ENCODE results near the gene DNAH14. TPM values are rescaled to one million over a fixed set of nuclear protein-coding genes. Genes with fewer than 3 reads are reported as not detected.

The DNAH14 gene
- total RNA-seq, 2 donors from 2014 or later, result 2.6 to 5.6 TPM

DNA sequence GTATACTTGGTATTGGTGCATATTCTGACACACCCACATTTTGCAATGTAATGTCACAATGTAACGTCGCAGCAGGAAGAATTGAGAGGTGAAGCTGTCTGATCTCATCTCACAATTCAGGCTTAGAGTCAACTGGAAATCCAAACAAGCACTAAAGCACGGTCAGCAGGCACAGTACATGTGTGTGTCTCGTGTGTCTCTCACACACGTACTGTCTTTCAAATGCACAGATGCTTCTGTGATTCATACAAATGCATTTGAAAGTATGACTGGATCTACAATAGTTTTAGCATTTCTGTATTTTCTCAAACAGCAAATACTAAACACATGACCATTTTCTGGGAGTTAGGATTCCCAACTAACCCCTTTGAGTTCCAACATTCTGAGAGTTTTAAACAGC lies 471.5 kb downstream of the DNAH14 start:
- Mint-ChIP-seq H3K9me3 (no peaks in the 10 kb centered on the region), H3K27me3 (ENCODE audit: low read depth) (no peaks in the 10 kb centered on the region), H3K27ac (no peak overlapping the region), H3K4me3 (no peak overlapping the region), H3K4me1 (ENCODE audit: low read depth) (peaks cover 5% of the 10 kb centered on the region), H3K36me3 (ENCODE audit: insufficient read depth in 2 of 2) (peaks cover 6 to 38% of the 10 kb centered on the region in 2 donors)
- DNase-seq (no peak), ATAC-seq (replicated peaks in 1 of 2) (no peak)

DNA sequence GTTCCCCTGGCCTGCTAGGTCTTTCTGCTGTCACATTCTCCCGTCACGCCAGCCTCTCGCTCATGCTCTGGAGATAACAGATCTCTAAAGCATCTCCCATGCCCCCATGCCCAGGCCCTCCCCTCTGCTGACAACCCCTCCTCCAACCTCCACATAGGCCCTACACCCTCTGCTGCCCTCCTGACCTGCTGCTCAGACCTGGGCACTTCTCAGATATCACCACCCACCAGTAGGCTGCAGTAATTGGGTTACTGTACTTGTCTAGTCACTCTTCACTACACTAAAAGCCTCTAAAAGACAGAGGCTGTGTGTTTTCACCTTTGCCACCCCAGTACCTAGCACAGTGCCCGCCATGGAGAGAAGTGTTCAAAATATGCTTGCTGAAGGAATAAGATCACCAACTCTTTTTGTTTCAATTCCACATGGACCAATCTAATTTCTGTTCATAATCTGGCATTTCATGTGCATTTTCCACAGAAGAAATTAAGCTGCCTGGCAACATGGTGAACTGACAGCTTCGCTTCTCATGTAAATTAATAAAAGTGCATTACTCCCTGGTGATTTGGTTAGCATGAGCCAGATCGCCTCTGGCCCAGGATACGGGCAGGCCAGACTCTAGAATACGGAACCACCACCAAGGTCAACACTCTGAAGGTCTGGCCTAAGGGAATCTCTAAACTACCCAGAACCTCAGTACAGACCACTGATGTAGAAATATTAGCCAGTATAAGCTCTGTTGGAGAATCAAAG lies 477.7 kb downstream of the DNAH14 start:
- Mint-ChIP-seq H3K36me3 (ENCODE audit: insufficient read depth in 2 of 2) (peaks cover 6 to 53% of the 10 kb centered on the region in 2 donors), H3K4me3 (no peak overlapping the region), H3K9me3 (no peaks in the 10 kb centered on the region), H3K27me3 (ENCODE audit: low read depth) (no peaks in the 10 kb centered on the region), H3K27ac (no peak overlapping the region), H3K4me1 (ENCODE audit: low read depth) (no peaks in the 10 kb centered on the region)
- DNase-seq, result no peak
- ATAC-seq (replicated peaks in 1 of 2), result no peak

DNA sequence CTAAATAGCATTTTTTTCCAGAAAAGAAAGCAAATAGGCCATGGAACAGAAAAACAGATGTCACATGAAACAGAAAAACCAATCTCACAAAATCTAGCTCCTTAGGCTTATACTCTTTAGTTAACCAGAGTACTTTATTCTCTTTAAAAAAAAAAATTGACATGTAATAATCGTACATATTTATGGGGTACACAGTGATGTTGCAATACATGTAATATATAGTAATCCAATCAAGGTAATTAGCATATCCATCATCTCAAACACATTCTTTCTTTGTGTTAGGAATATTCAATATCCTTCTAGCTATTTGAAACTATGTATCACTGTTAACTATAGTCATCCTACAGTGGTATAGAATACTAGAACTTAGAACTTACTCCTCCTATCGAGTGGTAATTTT lies 478.3 kb downstream of the DNAH14 start:
- Mint-ChIP-seq H3K9me3 (no peaks in the 10 kb centered on the region), H3K36me3 (ENCODE audit: insufficient read depth in 2 of 2) (peaks cover 8 to 56% of the 10 kb centered on the region in 2 donors)
- DNase-seq, result no peak

DNA sequence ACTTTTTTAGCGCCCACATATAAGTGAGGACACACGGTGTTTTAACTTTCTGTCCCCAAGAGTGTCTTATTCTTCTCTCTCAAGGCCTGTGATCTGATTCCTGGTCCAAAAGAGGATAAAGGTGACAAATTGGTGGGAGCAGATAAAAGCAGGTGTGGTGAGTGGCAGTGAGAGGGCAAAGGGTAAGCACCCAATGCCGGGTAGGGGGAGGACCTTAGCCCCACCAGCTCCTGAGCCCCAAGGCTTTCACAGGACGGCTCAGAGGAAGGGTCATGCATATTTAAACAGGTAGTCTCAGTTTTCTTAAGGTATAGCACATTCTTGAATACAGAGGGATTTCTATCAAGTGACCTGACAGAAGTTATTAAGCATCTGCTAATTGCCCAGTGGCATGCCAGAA lies 478.8 kb downstream of the DNAH14 start:
- ATAC-seq (replicated peaks in 1 of 2) (no peak), DNase-seq (no peak)
- no peak overlapping the region for H3K27ac Mint-ChIP-seq
- H3K4me1 Mint-ChIP-seq (ENCODE audit: low read depth), result no peaks in the 10 kb centered on the region
- H3K4me3 Mint-ChIP-seq, result no peak overlapping the region
- no peaks in the 10 kb centered on the region for H3K27me3 Mint-ChIP-seq (ENCODE audit: low read depth)
- peaks cover 8 to 52% of the 10 kb centered on the region in 2 donors for H3K36me3 Mint-ChIP-seq (ENCODE audit: insufficient read depth in 2 of 2)
- H3K9me3 Mint-ChIP-seq, result no peaks in the 10 kb centered on the region

More for the DNA sequence above, 478.3 kb downstream of the DNAH14 start:
- no peak overlapping the region for H3K27ac Mint-ChIP-seq
- no peaks in the 10 kb centered on the region for H3K27me3 Mint-ChIP-seq (ENCODE audit: low read depth)
- ATAC-seq (replicated peaks in 1 of 2), result no peak
- no peaks in the 10 kb centered on the region for H3K4me1 Mint-ChIP-seq (ENCODE audit: low read depth)
- no peak overlapping the region for H3K4me3 Mint-ChIP-seq

DNA sequence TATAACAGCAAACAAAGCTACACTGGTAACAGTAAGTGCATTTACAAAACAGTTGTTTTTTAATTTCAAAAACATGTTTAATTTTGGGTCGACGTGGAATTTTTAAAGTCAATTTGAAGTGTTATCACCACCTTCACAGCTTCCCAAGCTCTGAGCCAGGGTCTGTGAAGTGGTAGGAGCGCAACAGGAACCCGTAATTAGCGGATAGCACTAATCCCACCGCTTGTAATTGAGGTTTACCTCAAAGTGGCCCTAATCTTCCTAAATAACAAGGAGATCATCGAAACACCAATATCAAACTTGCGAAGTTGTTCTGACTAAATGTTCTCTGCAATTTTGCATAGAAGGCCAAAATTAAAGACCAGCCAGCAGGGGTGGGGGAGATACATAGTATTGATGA lies 479.6 kb downstream of the DNAH14 start:
- no peak for ATAC-seq (replicated peaks in 1 of 2)
- no peak for DNase-seq
- H3K36me3 Mint-ChIP-seq (ENCODE audit: insufficient read depth in 2 of 2), result peaks cover 8 to 47% of the 10 kb centered on the region in 2 donors
- no peaks in the 10 kb centered on the region for H3K27me3 Mint-ChIP-seq (ENCODE audit: low read depth)
- H3K9me3 Mint-ChIP-seq, result no peaks in the 10 kb centered on the region
- no peaks in the 10 kb centered on the region for H3K4me1 Mint-ChIP-seq (ENCODE audit: low read depth)
- H3K4me3 Mint-ChIP-seq, result no peak overlapping the region
- H3K27ac Mint-ChIP-seq, result no peak overlapping the region

DNA sequence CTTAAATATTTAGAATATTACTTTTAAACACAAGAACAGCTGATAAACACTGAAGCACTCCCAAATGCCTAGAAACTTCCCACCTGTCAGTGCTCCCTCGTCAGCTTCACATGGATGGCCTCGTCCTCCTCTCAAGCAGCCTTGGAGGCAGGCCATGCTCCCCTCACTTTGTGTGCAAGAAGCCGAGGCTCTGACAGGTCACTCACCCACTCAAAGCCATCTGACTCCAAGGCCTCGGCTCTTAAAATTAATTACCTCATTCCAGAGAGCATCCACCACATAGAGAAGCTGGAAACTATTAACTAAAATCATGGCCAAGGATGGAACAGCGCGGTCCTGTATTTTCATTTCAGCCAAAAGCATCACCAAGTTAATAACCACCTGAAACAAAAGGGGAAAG lies 480.6 kb downstream of the DNAH14 start:
- H3K27ac Mint-ChIP-seq, result no peak overlapping the region
- H3K27me3 Mint-ChIP-seq (ENCODE audit: low read depth), result no peaks in the 10 kb centered on the region
- H3K4me1 Mint-ChIP-seq (ENCODE audit: low read depth), result no peaks in the 10 kb centered on the region
- no peak overlapping the region for H3K4me3 Mint-ChIP-seq
- DNase-seq, result no peak
- no peak for ATAC-seq (replicated peaks in 1 of 2)
- H3K9me3 Mint-ChIP-seq, result no peaks in the 10 kb centered on the region
- peaks cover 10 to 49% of the 10 kb centered on the region in 2 donors for H3K36me3 Mint-ChIP-seq (ENCODE audit: insufficient read depth in 2 of 2)

DNA sequence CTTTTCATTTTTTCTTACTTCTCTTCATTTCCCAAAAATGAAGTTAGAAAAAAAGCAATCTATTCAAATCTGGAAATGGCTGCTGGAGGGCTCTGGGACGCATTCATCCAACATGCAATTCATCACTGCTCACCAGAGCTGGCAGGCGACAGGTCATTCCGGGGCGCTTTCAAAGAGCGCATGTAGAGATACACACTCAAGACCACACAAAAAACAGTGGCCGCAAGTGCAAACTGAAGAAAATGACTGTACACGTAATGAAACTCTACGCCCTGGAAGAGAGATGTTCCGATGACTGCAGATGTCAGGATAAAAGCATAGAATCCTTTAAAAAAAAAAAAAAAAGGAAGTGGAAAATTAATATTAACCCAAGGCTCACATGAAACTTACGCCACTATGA lies 482.8 kb downstream of the DNAH14 start:
- peaks cover 8 to 38% of the 10 kb centered on the region in 2 donors for H3K36me3 Mint-ChIP-seq (ENCODE audit: insufficient read depth in 2 of 2)
- H3K27ac Mint-ChIP-seq, result no peak overlapping the region
- H3K4me1 Mint-ChIP-seq (ENCODE audit: low read depth), result no peaks in the 10 kb centered on the region

DNA sequence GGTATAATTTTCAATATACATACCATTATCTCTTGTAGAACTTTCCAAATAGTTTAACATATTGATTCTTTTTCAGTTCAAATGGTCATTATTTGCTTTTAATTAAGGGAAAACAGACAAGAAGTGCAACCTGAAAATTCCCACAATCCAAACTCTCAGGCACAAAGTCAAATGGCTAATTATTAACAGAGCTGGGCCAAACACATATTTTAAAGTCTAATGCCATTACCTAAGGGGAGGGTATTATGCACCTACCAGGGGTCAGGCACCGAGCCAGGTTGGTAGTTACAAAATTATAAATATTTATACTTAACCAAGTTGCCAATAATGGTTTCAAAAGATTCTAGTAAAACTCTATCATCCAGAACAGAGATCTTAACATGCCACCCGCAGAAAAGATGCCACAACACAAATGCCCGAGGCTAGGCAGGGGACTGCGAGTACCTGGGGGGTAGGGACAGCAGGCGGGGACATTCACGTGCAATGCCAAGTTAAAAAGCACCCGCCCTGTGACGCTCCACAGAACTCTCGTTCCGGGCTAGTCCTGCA lies 483.4 kb downstream of the DNAH14 start:
- no peak for DNase-seq
- H3K4me1 Mint-ChIP-seq (ENCODE audit: low read depth), result no peaks in the 10 kb centered on the region
- no peak overlapping the region for H3K4me3 Mint-ChIP-seq
- ATAC-seq (replicated peaks in 1 of 2), result no peak
- peaks cover 8 to 41% of the 10 kb centered on the region in 2 donors for H3K36me3 Mint-ChIP-seq (ENCODE audit: insufficient read depth in 2 of 2)
- no peaks in the 10 kb centered on the region for H3K27me3 Mint-ChIP-seq (ENCODE audit: low read depth)
- no peak overlapping the region for H3K27ac Mint-ChIP-seq
- no peaks in the 10 kb centered on the region for H3K9me3 Mint-ChIP-seq

More for the DNA sequence above, 482.8 kb downstream of the DNAH14 start:
- Mint-ChIP-seq H3K4me3 (no peak overlapping the region), H3K9me3 (no peaks in the 10 kb centered on the region), H3K27me3 (ENCODE audit: low read depth) (no peaks in the 10 kb centered on the region)
- DNase-seq, result no peak
- ATAC-seq (replicated peaks in 1 of 2), result no peak

DNA sequence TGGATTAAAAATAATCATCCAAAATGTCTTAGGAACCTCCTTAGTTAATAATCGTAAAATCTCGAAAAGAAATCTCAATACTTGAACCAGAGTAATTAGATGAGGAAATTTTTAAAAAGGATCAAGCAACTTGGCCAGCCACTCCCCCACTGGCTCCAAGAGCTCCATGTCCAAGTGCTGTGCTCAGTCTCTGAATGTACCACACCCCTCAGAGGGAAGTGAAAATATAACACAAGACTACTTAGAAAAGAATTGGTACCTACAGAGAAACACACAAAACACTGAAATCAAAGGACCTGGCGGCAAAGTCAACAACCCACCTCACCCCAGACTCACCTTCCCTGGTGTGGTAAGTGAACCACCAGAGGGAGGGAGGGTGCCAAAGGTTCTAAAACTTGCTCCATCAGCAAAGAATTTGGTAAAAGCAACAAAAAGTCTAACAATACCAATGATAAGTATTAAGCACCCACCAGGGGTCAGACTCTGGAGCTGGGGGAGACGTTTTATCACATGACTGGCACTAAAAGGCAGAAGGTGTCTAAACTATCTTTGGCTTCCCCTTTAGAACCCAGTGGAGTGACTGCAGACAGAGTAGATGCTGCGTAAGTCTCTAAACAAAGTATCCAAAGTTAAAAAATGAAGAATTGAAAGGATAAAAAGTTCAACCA lies 484.4 kb downstream of the DNAH14 start:
- Mint-ChIP-seq H3K9me3 (no peaks in the 10 kb centered on the region), H3K27ac (no peak overlapping the region), H3K4me3 (no peak overlapping the region), H3K27me3 (ENCODE audit: low read depth) (no peaks in the 10 kb centered on the region), H3K4me1 (ENCODE audit: low read depth) (no peaks in the 10 kb centered on the region), H3K36me3 (ENCODE audit: insufficient read depth in 2 of 2) (peaks cover 10 to 47% of the 10 kb centered on the region in 2 donors)
- ATAC-seq (replicated peaks in 1 of 2) (no peak), DNase-seq (no peak)

DNA sequence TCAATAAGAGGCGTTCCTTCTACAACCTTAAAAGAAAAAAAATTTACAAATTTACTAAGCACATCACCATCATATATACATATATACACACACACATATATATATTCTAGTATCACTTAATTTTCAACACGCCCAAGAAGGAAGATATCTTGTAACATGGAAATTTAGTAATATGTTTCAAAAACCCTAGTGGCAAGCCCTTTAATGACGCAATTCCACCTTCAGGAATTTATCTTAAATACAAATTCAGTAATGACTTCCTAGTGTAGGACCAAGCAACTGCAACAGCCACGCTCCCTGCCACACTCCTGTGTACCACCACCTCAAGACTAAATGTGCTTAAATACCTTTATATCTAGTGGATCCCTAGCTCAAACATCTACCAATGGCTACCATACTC lies 485.8 kb downstream of the DNAH14 start:
- H3K4me1 Mint-ChIP-seq (ENCODE audit: low read depth), result no peaks in the 10 kb centered on the region
- no peak for DNase-seq

DNA sequence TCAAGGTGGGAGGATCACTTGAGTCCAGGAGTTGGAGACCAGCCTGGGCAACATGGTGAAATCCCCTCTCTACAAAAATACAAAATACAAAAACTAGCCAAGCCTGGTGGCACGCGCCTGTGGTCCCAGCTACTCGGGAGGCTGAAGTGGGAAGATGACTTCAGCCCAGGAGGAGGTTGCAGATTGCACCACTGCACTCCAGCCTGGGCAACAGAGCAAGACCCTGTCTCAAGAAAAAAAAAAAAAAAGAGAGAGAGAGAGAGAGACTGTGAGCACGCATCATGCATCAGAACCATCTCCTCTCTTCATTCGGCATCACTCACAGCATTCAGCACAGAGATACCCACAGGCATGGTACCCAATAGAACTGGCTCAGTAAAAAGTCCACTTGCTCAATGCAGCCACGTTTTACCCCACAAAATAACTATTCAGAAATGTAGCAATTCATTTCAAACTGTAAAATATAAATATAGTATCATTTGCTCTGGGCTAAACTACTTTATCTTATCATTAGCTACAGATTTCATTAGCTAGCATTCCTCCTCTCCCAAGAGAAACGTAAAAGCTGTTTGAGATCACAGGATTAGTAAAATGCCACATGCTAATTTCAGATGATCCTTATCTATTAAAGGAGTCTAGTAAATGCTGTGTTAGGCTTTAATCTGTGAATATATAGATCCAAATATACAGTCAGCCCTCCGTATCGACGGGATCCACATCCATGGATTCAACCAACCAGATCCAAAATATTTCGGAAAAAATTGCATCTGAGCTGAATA lies 486.7 kb downstream of the DNAH14 start:
- H3K27ac Mint-ChIP-seq, result no peak overlapping the region
- ATAC-seq (replicated peaks in 1 of 2) (no peak), DNase-seq (no peak)
- H3K36me3 Mint-ChIP-seq (ENCODE audit: insufficient read depth in 2 of 2), result peaks cover 7 to 47% of the 10 kb centered on the region in 2 donors
- no peaks in the 10 kb centered on the region for H3K4me1 Mint-ChIP-seq (ENCODE audit: low read depth)
- no peak overlapping the region for H3K4me3 Mint-ChIP-seq
- no peaks in the 10 kb centered on the region for H3K27me3 Mint-ChIP-seq (ENCODE audit: low read depth)
- no peaks in the 10 kb centered on the region for H3K9me3 Mint-ChIP-seq

More for the DNA sequence above, 485.8 kb downstream of the DNAH14 start:
- no peaks in the 10 kb centered on the region for H3K27me3 Mint-ChIP-seq (ENCODE audit: low read depth)
- no peak overlapping the region for H3K4me3 Mint-ChIP-seq
- peaks cover 10 to 48% of the 10 kb centered on the region in 2 donors for H3K36me3 Mint-ChIP-seq (ENCODE audit: insufficient read depth in 2 of 2)
- ATAC-seq (replicated peaks in 1 of 2), result no peak
- H3K9me3 Mint-ChIP-seq, result no peaks in the 10 kb centered on the region
- H3K27ac Mint-ChIP-seq, result no peak overlapping the region

DNA sequence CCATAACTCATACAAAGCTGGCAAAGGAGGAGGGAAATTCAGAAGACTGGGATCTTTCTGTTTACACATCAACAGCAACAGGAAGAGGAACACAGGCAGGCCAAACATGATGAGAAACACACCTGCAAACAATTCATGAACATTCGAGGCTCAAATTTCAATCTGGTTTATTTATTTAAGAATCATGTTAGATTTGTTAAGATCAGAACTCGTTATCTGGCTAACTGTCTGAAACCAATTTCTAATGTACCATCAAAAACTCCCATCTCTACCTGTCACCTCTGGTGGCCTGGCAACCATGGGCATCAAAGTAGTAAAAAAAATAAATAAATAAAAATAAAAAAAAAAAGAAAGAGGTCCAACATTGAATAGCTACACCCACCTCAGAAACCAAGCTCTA lies 488.6 kb downstream of the DNAH14 start:
- DNase-seq (no peak), ATAC-seq (replicated peaks in 1 of 2) (no peak)
- Mint-ChIP-seq H3K4me3 (no peak overlapping the region), H3K36me3 (ENCODE audit: insufficient read depth in 2 of 2) (peaks cover 6 to 40% of the 10 kb centered on the region in 2 donors), H3K27ac (no peak overlapping the region), H3K4me1 (ENCODE audit: low read depth) (peaks cover 15% of the 10 kb centered on the region), H3K27me3 (ENCODE audit: low read depth) (no peaks in the 10 kb centered on the region), H3K9me3 (no peaks in the 10 kb centered on the region)

DNA sequence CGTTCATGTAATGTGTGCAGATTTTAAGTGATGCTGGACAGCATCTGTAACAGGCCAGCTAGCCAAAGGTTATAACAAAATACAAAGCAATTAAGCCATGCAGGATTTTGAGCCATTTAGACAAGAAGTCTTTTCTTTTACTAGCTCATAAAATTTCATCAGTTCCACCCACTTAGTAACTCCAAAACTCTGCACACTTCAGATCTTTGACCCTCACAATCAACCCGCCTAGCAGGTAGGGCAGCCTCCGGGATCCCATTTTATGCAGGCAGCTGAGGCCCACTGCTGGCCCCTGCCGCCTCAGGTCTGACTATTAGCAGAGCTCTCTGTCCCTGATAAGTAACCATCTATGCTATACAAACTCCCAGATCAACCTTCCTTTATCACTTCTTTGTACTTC lies 489.1 kb downstream of the DNAH14 start:
- Mint-ChIP-seq H3K9me3 (no peaks in the 10 kb centered on the region), H3K27me3 (ENCODE audit: low read depth) (no peaks in the 10 kb centered on the region), H3K27ac (no peak overlapping the region), H3K4me1 (ENCODE audit: low read depth) (peaks cover 21% of the 10 kb centered on the region), H3K4me3 (no peak overlapping the region), H3K36me3 (ENCODE audit: insufficient read depth in 2 of 2) (peaks cover 6 to 40% of the 10 kb centered on the region in 2 donors)
- DNase-seq, result no peak
- no peak for ATAC-seq (replicated peaks in 1 of 2)
